HFFc6 (cell line): ENCODE data around the gene MYO7A. TPM values are rescaled to one million over a fixed set of nuclear protein-coding genes. Genes with fewer than 3 reads are reported as not detected.
A peak's percentile ranks its signal among the peaks of the same experiment; 100 is the strongest.

Experiments
- DNase-seq: peaks from one replicate; pipeline ENCODE4 v3.0.0-alpha.2; 2018
- H3K27ac Mint-ChIP-seq: 2 replicates; pipeline ENCODE4 v1.8.0; 2020; ENCODE audit warnings: mild to moderate bottlenecking, mixed read lengths
- H3K27me3 Mint-ChIP-seq: 2 replicates; pipeline ENCODE4 v1.8.0; 2021; ENCODE audit warnings: mild to moderate bottlenecking, moderate library complexity, mixed read lengths; ENCODE audit not compliant: insufficient read depth
- H3K36me3 Mint-ChIP-seq: 2 replicates; pipeline ENCODE4 v1.8.0; 2021; ENCODE audit warnings: low read depth, mixed read lengths
- H3K4me1 Mint-ChIP-seq: 2 replicates; pipeline ENCODE4 v1.8.0; 2020; ENCODE audit warnings: low read depth, mixed read lengths
- H3K4me3 Mint-ChIP-seq: 2 replicates; pipeline ENCODE4 v1.8.0; 2020; ENCODE audit warnings: mild to moderate bottlenecking, moderate library complexity, mixed read lengths
- H3K9me3 Mint-ChIP-seq: 2 replicates; pipeline ENCODE4 v1.8.0; 2020; ENCODE audit warnings: mild to moderate bottlenecking, mixed read lengths
- CTCF ChIP-seq: fragments of 200-600 bp; sonication (generic); IDR thresholded peaks from 2 replicates; pipeline ENCODE4 v1.5.0; 2021; ENCODE audit warnings: antibody characterized with exemption, mild to moderate bottlenecking
- total RNA-seq, 6 experiments: library from RNA; stranded (reverse); fragmentation: NEBNext Ultra II Directional; extraction: Animal tissue kit (Norgen Biotek cat#: 25700); gene quantifications; 2 replicates in 1 of 6; 3 replicates in 5 of 6; pipeline ENCODE4 v1.2.3, GENCODE V29; 2021

MYO7A gene
- total RNA-seq, 6 experiments from 2014 or later = 0.05 to 0.09 TPM; not detected in 4

- Mint-ChIP-seq H3K27ac (no peak overlapping the region), H3K4me1 (peaks cover 43% of the 10 kb centered on the region), H3K9me3 (no peaks in the 10 kb centered on the region), H3K27me3 (peaks cover 5% of the 10 kb centered on the region), H3K4me3 (no peak overlapping the region), H3K36me3 (no peaks in the 10 kb centered on the region)
- TF ChIP-seq CTCF = no peak
- no peak for DNase-seq
Measured at GRCh38 chr11:77131560-77131959, 3.5 kb downstream of the MYO7A start.

- no peaks in the 10 kb centered on the region for H3K27me3 Mint-ChIP-seq
- no peak for TF ChIP-seq CTCF
- H3K4me3 Mint-ChIP-seq = no peak overlapping the region
- DNase-seq = no peak
- no peaks in the 10 kb centered on the region for H3K9me3 Mint-ChIP-seq
- peaks cover 42% of the 10 kb centered on the region for H3K4me1 Mint-ChIP-seq
- H3K27ac Mint-ChIP-seq = no peak overlapping the region
- no peaks in the 10 kb centered on the region for H3K36me3 Mint-ChIP-seq
Measured at GRCh38 chr11:77135069-77135468, 7.0 kb downstream of the MYO7A start.

- H3K4me3 Mint-ChIP-seq = no peak overlapping the region
- H3K4me1 Mint-ChIP-seq = peaks cover 43% of the 10 kb centered on the region
- TF ChIP-seq CTCF = no peak
- DNase-seq = peak; percentile 53
- no peaks in the 10 kb centered on the region for H3K9me3 Mint-ChIP-seq
- H3K27ac Mint-ChIP-seq = no peak overlapping the region; the same call in 1 of the 2 replicates
- no peaks in the 10 kb centered on the region for H3K27me3 Mint-ChIP-seq
- no peaks in the 10 kb centered on the region for H3K36me3 Mint-ChIP-seq
Measured at GRCh38 chr11:77136074-77136473, 8.0 kb downstream of the MYO7A start.

- H3K27me3 Mint-ChIP-seq = no peaks in the 10 kb centered on the region
- no peak overlapping the region for H3K27ac Mint-ChIP-seq
- no peak for TF ChIP-seq CTCF
- no peak for DNase-seq
- H3K9me3 Mint-ChIP-seq = no peaks in the 10 kb centered on the region
- H3K36me3 Mint-ChIP-seq = no peaks in the 10 kb centered on the region
- no peak overlapping the region for H3K4me3 Mint-ChIP-seq
- H3K4me1 Mint-ChIP-seq = peaks cover 40% of the 10 kb centered on the region
Measured at GRCh38 chr11:77136784-77137420, 8.9 kb downstream of the MYO7A start.

GRCh38 chr11:77137421-77137820, 9.4 kb downstream of the MYO7A start:
- H3K4me1 Mint-ChIP-seq = peaks cover 39% of the 10 kb centered on the region
- H3K27me3 Mint-ChIP-seq = no peaks in the 10 kb centered on the region
- no peak for DNase-seq
- TF ChIP-seq CTCF = no peak
- no peaks in the 10 kb centered on the region for H3K36me3 Mint-ChIP-seq
- no peaks in the 10 kb centered on the region for H3K9me3 Mint-ChIP-seq
- no peak overlapping the region for H3K4me3 Mint-ChIP-seq
- no peak overlapping the region for H3K27ac Mint-ChIP-seq
